Loucy (cell line): ENCODE measurements around the gene KCNQ2.

ENCODE experiments used
- EZH2phosphoT487 ChIP-seq: fragments of 200-600 bp; IDR thresholded peaks from 2 replicates; pipeline ENCODE4 v1.6.1; 2018; ENCODE audit warnings: antibody characterized with exemption, mild to moderate bottlenecking, moderate library complexity, borderline replicate concordance
- TF ChIP-seq, protein P1 (sequence below): fragments of 200-600 bp; sonication (generic); conservative IDR thresholded peaks from 2 replicates; pipeline ENCODE4 v1.5.1; 2014; ENCODE audit warnings: mild to moderate bottlenecking, antibody characterized with exemption, low read length

- TF ChIP-seq, protein P1, sequence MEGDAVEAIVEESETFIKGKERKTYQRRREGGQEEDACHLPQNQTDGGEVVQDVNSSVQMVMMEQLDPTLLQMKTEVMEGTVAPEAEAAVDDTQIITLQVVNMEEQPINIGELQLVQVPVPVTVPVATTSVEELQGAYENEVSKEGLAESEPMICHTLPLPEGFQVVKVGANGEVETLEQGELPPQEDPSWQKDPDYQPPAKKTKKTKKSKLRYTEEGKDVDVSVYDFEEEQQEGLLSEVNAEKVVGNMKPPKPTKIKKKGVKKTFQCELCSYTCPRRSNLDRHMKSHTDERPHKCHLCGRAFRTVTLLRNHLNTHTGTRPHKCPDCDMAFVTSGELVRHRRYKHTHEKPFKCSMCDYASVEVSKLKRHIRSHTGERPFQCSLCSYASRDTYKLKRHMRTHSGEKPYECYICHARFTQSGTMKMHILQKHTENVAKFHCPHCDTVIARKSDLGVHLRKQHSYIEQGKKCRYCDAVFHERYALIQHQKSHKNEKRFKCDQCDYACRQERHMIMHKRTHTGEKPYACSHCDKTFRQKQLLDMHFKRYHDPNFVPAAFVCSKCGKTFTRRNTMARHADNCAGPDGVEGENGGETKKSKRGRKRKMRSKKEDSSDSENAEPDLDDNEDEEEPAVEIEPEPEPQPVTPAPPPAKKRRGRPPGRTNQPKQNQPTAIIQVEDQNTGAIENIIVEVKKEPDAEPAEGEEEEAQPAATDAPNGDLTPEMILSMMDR, result no peak
- TF ChIP-seq EZH2phosphoT487, result no peak
Observed at GRCh38 chr20:63438121-63438520, 34.3 kb downstream of the KCNQ2 start.
